H9 (cell line): ENCODE measurements around the gene RRAD. TPM values are rescaled to one million over a fixed set of nuclear protein-coding genes. Genes with fewer than 3 reads are reported as not detected.

Experiments
- DNase-seq: peaks from one replicate; pipeline ENCODE4 v3.0.0-alpha.2; 2017
- H2AFZ ChIP-seq: one replicate; pipeline ENCODE4 v1.6.1; 2013; ENCODE audit warnings: mild to moderate bottlenecking, low read length, control low read depth, moderate library complexity
- H2AK5ac ChIP-seq: 2 replicates; pipeline ENCODE4 v1.6.1; 2013; ENCODE audit warnings: low read length, control low read depth, mixed read lengths; ENCODE audit not compliant: insufficient read length
- H2BK120ac ChIP-seq: one replicate; pipeline ENCODE4 v1.6.1; 2013; ENCODE audit warnings: low read depth, mild to moderate bottlenecking, low read length, control low read depth, inconsistent platforms; ENCODE audit not compliant: poor library complexity, severe bottlenecking
- H2BK12ac ChIP-seq: 2 replicates; pipeline ENCODE4 v1.6.1; 2013; ENCODE audit warnings: low read length, control low read depth, mixed read lengths, low read depth; ENCODE audit not compliant: insufficient read length
- H2BK15ac ChIP-seq: 2 replicates; pipeline ENCODE4 v1.6.1; 2013; ENCODE audit warnings: low read depth, low read length, control low read depth
- H2BK20ac ChIP-seq: one replicate; pipeline ENCODE4 v1.6.1; 2013; ENCODE audit warnings: low read depth, mild to moderate bottlenecking, low read length, control low read depth, inconsistent platforms; ENCODE audit not compliant: poor library complexity, severe bottlenecking
- H2BK5ac ChIP-seq: 2 replicates; pipeline ENCODE4 v1.6.1; 2013; ENCODE audit warnings: low read length, control low read depth, mixed read lengths; ENCODE audit not compliant: insufficient read length
- H3K14ac ChIP-seq: 2 replicates; pipeline ENCODE4 v1.6.1; 2013; ENCODE audit warnings: low read length, control low read depth; ENCODE audit not compliant: insufficient read depth
- H3K18ac ChIP-seq: 2 replicates; pipeline ENCODE4 v1.6.1; 2013; ENCODE audit warnings: low read depth, mild to moderate bottlenecking, mixed read lengths, low read length, control low read depth; ENCODE audit not compliant: insufficient read length
- H3K23ac ChIP-seq: 2 replicates; pipeline ENCODE4 v1.6.1; 2013; ENCODE audit warnings: low read length, control low read depth, mixed read lengths, low read depth; ENCODE audit not compliant: insufficient read length
- H3K23me2 ChIP-seq: 2 replicates; pipeline ENCODE4 v1.6.1; 2013; ENCODE audit warnings: low read depth, mild to moderate bottlenecking, mixed read lengths, low read length, control low read depth; ENCODE audit not compliant: insufficient read length, poor library complexity, severe bottlenecking
- H3K27ac ChIP-seq: 2 replicates; pipeline ENCODE4 v1.5.1; 2013; ENCODE audit warnings: low read length, control low read depth, mixed read lengths, low read depth; ENCODE audit not compliant: insufficient read length
- H3K27me3 ChIP-seq: 2 replicates; pipeline ENCODE4 v1.6.1; 2013; ENCODE audit warnings: low read length, control low read depth, inconsistent platforms; ENCODE audit not compliant: insufficient read depth
- H3K4ac ChIP-seq: 2 replicates; pipeline ENCODE4 v1.6.1; 2013; ENCODE audit warnings: low read depth, mild to moderate bottlenecking, control low read depth, inconsistent platforms, low read length, moderate library complexity
- H3K4me1 ChIP-seq: 2 replicates; pipeline ENCODE4 v1.6.1; 2013; ENCODE audit warnings: low read length, control low read depth, inconsistent platforms; ENCODE audit not compliant: insufficient read depth
- H3K4me2 ChIP-seq: 2 replicates; pipeline ENCODE4 v1.6.1; 2013; ENCODE audit warnings: low read length, control low read depth, mixed read lengths; ENCODE audit not compliant: insufficient read length, insufficient read depth
- H3K56ac ChIP-seq: 2 replicates; pipeline ENCODE4 v1.6.1; 2013; ENCODE audit warnings: low read depth, mild to moderate bottlenecking, mixed read lengths, low read length, control low read depth; ENCODE audit not compliant: insufficient read length
- H3K79me1 ChIP-seq: 2 replicates; pipeline ENCODE4 v1.6.1; 2013; ENCODE audit warnings: low read depth, mild to moderate bottlenecking, moderate library complexity, low read length, control low read depth, inconsistent platforms; ENCODE audit not compliant: insufficient read depth, poor library complexity, severe bottlenecking
- H3K79me2 ChIP-seq: 2 replicates; pipeline ENCODE4 v1.6.1; 2013; ENCODE audit warnings: low read length, control low read depth, inconsistent platforms; ENCODE audit not compliant: insufficient read depth
- H3K9ac ChIP-seq: 2 replicates; pipeline ENCODE4 v1.6.1; 2013; ENCODE audit warnings: low read length, control low read depth, mixed read lengths; ENCODE audit not compliant: insufficient read length; ENCODE audit errors: extremely low read depth
- H3K9me3 ChIP-seq: one replicate; pipeline ENCODE4 v1.6.1; 2013; ENCODE audit warnings: low read depth, low read length, inconsistent platforms; ENCODE audit not compliant: control insufficient read depth
- H3T11ph ChIP-seq: one replicate; pipeline ENCODE4 v1.6.1; 2013; ENCODE audit warnings: mild to moderate bottlenecking, low read length, control low read depth, inconsistent platforms
- H4K20me1 ChIP-seq: one replicate; pipeline ENCODE4 v1.6.1; 2013; ENCODE audit not compliant: control insufficient read depth, insufficient read length, insufficient read depth
- H4K5ac ChIP-seq: 2 replicates; pipeline ENCODE4 v1.6.1; 2013; ENCODE audit warnings: low read depth, mild to moderate bottlenecking, mixed read lengths, low read length, control low read depth; ENCODE audit not compliant: insufficient read length
- H4K8ac ChIP-seq: replicated peaks from 2 replicates; pipeline ENCODE4 v1.6.1; 2013; ENCODE audit warnings: low read length, control low read depth, mixed read lengths, low read depth; ENCODE audit not compliant: insufficient read length
- H4K91ac ChIP-seq: 2 replicates; pipeline ENCODE4 v1.6.1; 2013; ENCODE audit warnings: low read depth, mild to moderate bottlenecking, moderate library complexity, mixed read lengths, low read length, control low read depth; ENCODE audit not compliant: insufficient read length
- H3K27ac Mint-ChIP-seq, 3 experiments: 2 replicates in 2 of 3; 3 replicates in 1 of 3; pipeline ENCODE4 v1.8.0; 2020 to 2021; ENCODE audit warnings: mixed read lengths in 3 of 3, mild to moderate bottlenecking in 1 of 3, moderate library complexity in 1 of 3
- H3K27me3 Mint-ChIP-seq: 2 replicates; pipeline ENCODE4 v1.8.0; 2021; ENCODE audit warnings: low read depth, mild to moderate bottlenecking, moderate library complexity, mixed read lengths
- H3K36me3 Mint-ChIP-seq, 3 experiments: 2 replicates in 2 of 3; 3 replicates in 1 of 3; pipeline ENCODE4 v1.8.0; 2020 to 2021; ENCODE audit warnings: low read depth in 3 of 3, mixed read lengths in 3 of 3; ENCODE audit not compliant: insufficient read depth in 1 of 3
- H3K4me1 Mint-ChIP-seq, 2 experiments: 2 replicates each; pipeline ENCODE4 v1.8.0; 2020; ENCODE audit warnings: mixed read lengths in 2 of 2
- H3K4me3 Mint-ChIP-seq, 2 experiments: 2 replicates in 1 of 2; 3 replicates in 1 of 2; pipeline ENCODE4 v1.8.0; 2020 to 2021; ENCODE audit warnings: mild to moderate bottlenecking in 2 of 2, mixed read lengths in 2 of 2, moderate library complexity in 1 of 2
- H3K9me3 Mint-ChIP-seq, 2 experiments: 2 replicates in 1 of 2; 3 replicates in 1 of 2; pipeline ENCODE4 v1.8.0; 2020; ENCODE audit warnings: mild to moderate bottlenecking in 2 of 2, mixed read lengths in 2 of 2, moderate library complexity in 1 of 2
- WGBS: extraction: QIAGEN DNeasy Blood & Tissue Kit; methylation state at CpG from one replicate; pipeline ENCODE4 v1.1.7; 2013; ENCODE audit warnings: missing lambda C conversion rate, low lambda C conversion rate, mixed read lengths; ENCODE audit not compliant: insufficient read length; ENCODE audit errors: extremely low coverage; 5-methylcytosine and 5-hydroxymethylcytosine counted together
- total RNA-seq: library from RNA; stranded (reverse); gene quantifications from 2 replicates; pipeline ENCODE4 v1.2.1, GENCODE V29; 2021
- TF ChIP-seq, protein P1 (sequence below): fragments of 200-600 bp; sonication (generic); conservative IDR thresholded peaks from 3 replicates; pipeline ENCODE4 v1.8.0; 2021; ENCODE audit warnings: antibody characterized with exemption, mild to moderate bottlenecking

The RRAD gene
- total RNA-seq, 1 experiment from 2014 or later = 0.72 TPM

DNA sequence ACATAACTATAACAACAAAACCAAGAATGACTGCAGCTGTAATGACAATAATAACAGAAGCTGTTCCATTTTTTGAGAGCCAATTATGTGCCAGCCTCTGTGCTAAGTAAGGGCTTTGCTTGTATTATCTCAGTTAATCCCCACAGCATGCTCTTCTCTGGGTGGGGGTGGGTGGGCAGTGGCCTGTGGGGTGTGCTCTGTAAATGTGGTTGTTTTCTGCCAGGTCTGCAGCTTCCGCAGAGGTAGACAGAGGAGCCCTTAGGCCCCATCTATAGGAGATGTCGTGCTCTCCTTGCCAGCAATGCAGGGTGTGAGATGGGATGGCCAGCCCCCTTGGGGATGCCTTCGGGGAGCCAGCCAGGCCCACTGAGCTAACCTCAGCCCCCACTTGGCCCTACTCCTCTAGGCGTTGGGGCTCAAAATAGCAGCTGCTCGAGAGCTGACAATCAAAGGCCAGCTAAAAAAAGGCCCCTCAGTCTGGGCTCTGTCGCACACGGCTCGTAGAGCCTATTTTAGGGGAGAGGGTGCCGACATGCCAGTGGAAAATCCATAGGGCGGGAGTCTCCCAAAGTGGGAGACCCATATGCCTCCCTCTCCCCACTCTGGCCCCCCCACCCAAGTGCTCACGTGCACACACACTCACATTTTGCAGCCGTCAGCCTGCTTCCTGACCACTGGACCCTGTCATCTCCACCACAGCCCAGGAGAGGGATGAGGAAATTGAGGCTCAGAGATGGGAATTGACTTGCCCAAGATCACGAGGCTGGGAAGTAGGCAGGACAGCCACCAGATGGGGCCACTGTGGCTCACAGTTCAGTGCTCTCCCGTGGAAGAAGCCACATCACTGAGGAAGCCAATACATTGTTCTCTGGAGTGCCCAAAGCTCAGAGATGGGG, 22.4 kb downstream of the RRAD start:
- H3K4me1 Mint-ChIP-seq = peaks cover 8 to 18% of the 10 kb centered on the region in 2 experiments; a peak in 3 of 4 replicates
- H4K5ac ChIP-seq = no peak overlapping the region
- no peaks in the 10 kb centered on the region for H3K36me3 Mint-ChIP-seq
- no peak overlapping the region for H3K4ac ChIP-seq
- no peaks in the 10 kb centered on the region for H3K79me1 ChIP-seq
- H3K27ac Mint-ChIP-seq = no peak overlapping the region
- WGBS = no CpG with 5 or more reads among the region's 14 CpGs
- no peak overlapping the region for H3K9ac ChIP-seq
- no peak overlapping the region for H4K91ac ChIP-seq
- no peak overlapping the region for H3K4me3 Mint-ChIP-seq
- H3K9me3 ChIP-seq = no peaks in the 10 kb centered on the region
- H2BK15ac ChIP-seq = no peak overlapping the region
- no peaks in the 10 kb centered on the region for H3K27me3 ChIP-seq
- no peak overlapping the region for H3T11ph ChIP-seq
- no peak overlapping the region for H4K8ac ChIP-seq
- no peak overlapping the region for H3K56ac ChIP-seq
- no peaks in the 10 kb centered on the region for H4K20me1 ChIP-seq
- H3K23ac ChIP-seq = no peak overlapping the region
- TF ChIP-seq, protein P1, sequence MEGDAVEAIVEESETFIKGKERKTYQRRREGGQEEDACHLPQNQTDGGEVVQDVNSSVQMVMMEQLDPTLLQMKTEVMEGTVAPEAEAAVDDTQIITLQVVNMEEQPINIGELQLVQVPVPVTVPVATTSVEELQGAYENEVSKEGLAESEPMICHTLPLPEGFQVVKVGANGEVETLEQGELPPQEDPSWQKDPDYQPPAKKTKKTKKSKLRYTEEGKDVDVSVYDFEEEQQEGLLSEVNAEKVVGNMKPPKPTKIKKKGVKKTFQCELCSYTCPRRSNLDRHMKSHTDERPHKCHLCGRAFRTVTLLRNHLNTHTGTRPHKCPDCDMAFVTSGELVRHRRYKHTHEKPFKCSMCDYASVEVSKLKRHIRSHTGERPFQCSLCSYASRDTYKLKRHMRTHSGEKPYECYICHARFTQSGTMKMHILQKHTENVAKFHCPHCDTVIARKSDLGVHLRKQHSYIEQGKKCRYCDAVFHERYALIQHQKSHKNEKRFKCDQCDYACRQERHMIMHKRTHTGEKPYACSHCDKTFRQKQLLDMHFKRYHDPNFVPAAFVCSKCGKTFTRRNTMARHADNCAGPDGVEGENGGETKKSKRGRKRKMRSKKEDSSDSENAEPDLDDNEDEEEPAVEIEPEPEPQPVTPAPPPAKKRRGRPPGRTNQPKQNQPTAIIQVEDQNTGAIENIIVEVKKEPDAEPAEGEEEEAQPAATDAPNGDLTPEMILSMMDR = no peak
- H3K4me1 ChIP-seq = no peaks in the 10 kb centered on the region
- H2BK5ac ChIP-seq = no peak overlapping the region
- H3K18ac ChIP-seq = no peak overlapping the region
- no peaks in the 10 kb centered on the region for H3K9me3 Mint-ChIP-seq
- no peak overlapping the region for H2BK12ac ChIP-seq
- H3K14ac ChIP-seq = no peak overlapping the region
- no peak overlapping the region for H2AK5ac ChIP-seq
- H3K23me2 ChIP-seq = no peaks in the 10 kb centered on the region
- no peak overlapping the region for H3K27ac ChIP-seq
- no peaks in the 10 kb centered on the region for H3K79me2 ChIP-seq
- no peak for DNase-seq
- no peak overlapping the region for H2BK120ac ChIP-seq
- H2BK20ac ChIP-seq = no peak overlapping the region
- no peak overlapping the region for H2AFZ ChIP-seq
- H3K27me3 Mint-ChIP-seq = peaks cover 13% of the 10 kb centered on the region
- H3K4me2 ChIP-seq = no peak overlapping the region
